Neural cell (in vitro differentiated cells): ENCODE measurements around the gene ZNF516. TPM values are rescaled to one million over a fixed set of nuclear protein-coding genes. Genes with fewer than 3 reads are reported as not detected.

Source experiments
- H2AFZ ChIP-seq: fragments of 200-600, 300-800 bp; sonication (generic), shearing (Covaris generic); 2 replicates; pipeline ENCODE4 v1.6.0; 2014; ENCODE audit warnings: low read depth, mild to moderate bottlenecking, antibody characterized with exemption, low read length, moderate library complexity
- H3F3A ChIP-seq: fragments of 200-600 bp; shearing (Covaris generic); 2 replicates; pipeline ENCODE4 v1.6.1; 2016; ENCODE audit warnings: mild to moderate bottlenecking, moderate library complexity, mixed read lengths, antibody characterized with exemption, low read length; ENCODE audit not compliant: insufficient read depth, poor library complexity, severe bottlenecking
- H3K27ac ChIP-seq: fragments of 200-600, 300-800 bp; sonication (generic), shearing (Covaris generic); 2 replicates; pipeline ENCODE4 v1.5.1; 2014; ENCODE audit warnings: mild to moderate bottlenecking, low read length, moderate library complexity
- H3K27me3 ChIP-seq: fragments of 300-800, 200-600 bp; sonication (generic), shearing (Covaris generic); 2 replicates; pipeline ENCODE4 v1.6.0; 2014; ENCODE audit warnings: mild to moderate bottlenecking, low read depth, low read length, moderate library complexity; ENCODE audit not compliant: insufficient read depth
- H3K36me3 ChIP-seq: fragments of 300-800, 200-600 bp; sonication (generic), shearing (Covaris generic); 2 replicates; pipeline ENCODE4 v1.5.1; 2014; ENCODE audit warnings: mild to moderate bottlenecking, antibody characterized with exemption, low read length, moderate library complexity; ENCODE audit not compliant: insufficient read depth
- H3K4me2 ChIP-seq: fragments of 300-800, 200-600 bp; sonication (generic), shearing (Covaris generic); 2 replicates; pipeline ENCODE4 v1.6.0; 2014; ENCODE audit warnings: mild to moderate bottlenecking, low read length
- H3K4me3 ChIP-seq: fragments of 300-800, 200-600 bp; sonication (generic), shearing (Covaris generic); 2 replicates; pipeline ENCODE4 v1.5.1; 2014; ENCODE audit warnings: mild to moderate bottlenecking, low read length, moderate library complexity
- H3K79me2 ChIP-seq: fragments of 200-600 bp; shearing (Covaris generic); replicated peaks from 2 replicates; pipeline ENCODE4 v1.6.0; 2014; ENCODE audit warnings: mild to moderate bottlenecking, low read length, moderate library complexity; ENCODE audit not compliant: insufficient read depth
- H3K9ac ChIP-seq: fragments of 300-800, 200-600 bp; sonication (generic), shearing (Covaris generic); 2 replicates; pipeline ENCODE4 v1.6.1; 2016; ENCODE audit warnings: mild to moderate bottlenecking, low read length, mixed read lengths
- H3K9me2 ChIP-seq: fragments of 200-600 bp; shearing (Covaris generic); 2 replicates; pipeline ENCODE4 v1.6.1; 2016; ENCODE audit warnings: mild to moderate bottlenecking, low read length, mixed read lengths; ENCODE audit not compliant: insufficient read depth
- H3K9me3 ChIP-seq: fragments of 200-600, 300-800 bp; sonication (generic), shearing (Covaris generic); 2 replicates; pipeline ENCODE4 v1.6.1; 2016; ENCODE audit warnings: mild to moderate bottlenecking, mixed run types, low read length, moderate library complexity, mixed read lengths
- H4K20me1 ChIP-seq: fragments of 200-600 bp; shearing (Covaris generic); 2 replicates; pipeline ENCODE4 v1.6.1; 2016; ENCODE audit warnings: mild to moderate bottlenecking, mixed run types; ENCODE audit not compliant: insufficient read depth
- CTCF ChIP-seq: fragments of 450-650 bp; IDR thresholded peaks from 2 replicates; pipeline ENCODE4 v1.5.1; 2014; ENCODE audit warnings: antibody characterized with exemption, mild to moderate bottlenecking, moderate library complexity; ENCODE audit not compliant: poor library complexity, severe bottlenecking
- EP300 ChIP-seq: fragments of 450-650 bp; conservative IDR thresholded peaks from 2 replicates; pipeline ENCODE4 v1.6.1; 2014; ENCODE audit warnings: antibody characterized with exemption, mild to moderate bottlenecking, moderate library complexity; ENCODE audit not compliant: poor library complexity, severe bottlenecking
- EZH2 ChIP-seq: fragments of 200-600, 300-800 bp; shearing (Covaris generic), sonication (generic); IDR thresholded peaks from 2 replicates; pipeline ENCODE4 v1.6.1; 2014; ENCODE audit warnings: antibody characterized with exemption, low read length, borderline replicate concordance, mild to moderate bottlenecking; ENCODE audit not compliant: insufficient read depth, poor library complexity, severe bottlenecking
- MXI1 ChIP-seq: fragments of 450-650 bp; conservative IDR thresholded peaks from 2 replicates; pipeline ENCODE4 v1.6.1; 2014; ENCODE audit warnings: antibody characterized with exemption, mild to moderate bottlenecking; ENCODE audit not compliant: poor library complexity, severe bottlenecking
- POLR2AphosphoS5 ChIP-seq: IDR thresholded peaks from 2 replicates; pipeline ENCODE4 v1.6.1; 2012
- RAD21 ChIP-seq: fragments of 450-650 bp; conservative IDR thresholded peaks from 2 replicates; pipeline ENCODE4 v1.6.1; 2014; ENCODE audit warnings: antibody characterized with exemption, mild to moderate bottlenecking, moderate library complexity
- REST ChIP-seq: IDR thresholded peaks from 2 replicates; pipeline ENCODE4 v1.6.1; 2012; ENCODE audit warnings: borderline replicate concordance
- SMC3 ChIP-seq: fragments of 450-650 bp; conservative IDR thresholded peaks from 2 replicates; pipeline ENCODE4 v1.6.1; 2014; ENCODE audit warnings: antibody characterized with exemption, mild to moderate bottlenecking, moderate library complexity; ENCODE audit not compliant: poor library complexity
- TAF1 ChIP-seq: IDR thresholded peaks from 2 replicates; pipeline ENCODE4 v1.6.1; 2012; ENCODE audit warnings: low read depth
- polyA plus RNA-seq: library from polyadenylated mRNA; depleted of rRNA; stranded (reverse); fragments of >200 nt; gene quantifications from 2 replicates; pipeline ENCODE4 v1.2.3, GENCODE V29; 2014

ZNF516 gene
- polyA plus RNA-seq, 1 donor from 2014 or later = 11.5 TPM

GRCh38 chr18:76441002-76441667 lies 53.9 kb downstream of the ZNF516 start:
- Histone ChIP-seq H3K4me3 (no peak overlapping the region), H4K20me1 (no peaks in the 10 kb centered on the region), H3F3A (no peaks in the 10 kb centered on the region), H3K79me2 (peaks cover 78% of the 10 kb centered on the region), H3K9me2 (no peaks in the 10 kb centered on the region), H3K9ac (no peak overlapping the region), H2AFZ (no peak overlapping the region), H3K4me2 (no peak overlapping the region), H3K27ac (no peak overlapping the region), H3K36me3 (no peaks in the 10 kb centered on the region), H3K27me3 (no peaks in the 10 kb centered on the region), H3K9me3 (no peaks in the 10 kb centered on the region)
- TF ChIP-seq SMC3 = no peak
- no peak for TF ChIP-seq MXI1
- no peak for TF ChIP-seq TAF1
- no peak for TF ChIP-seq CTCF
- TF ChIP-seq RAD21 = no peak

GRCh38 chr18:76437910-76438309 lies 57.1 kb downstream of the ZNF516 start:
- Histone ChIP-seq H3K27me3 (no peaks in the 10 kb centered on the region), H3K4me3 (no peak overlapping the region), H3K4me2 (no peak overlapping the region), H3K9me2 (no peaks in the 10 kb centered on the region), H3K79me2 (peaks cover 67% of the 10 kb centered on the region), H3K27ac (no peak overlapping the region), H4K20me1 (no peaks in the 10 kb centered on the region), H3K36me3 (no peaks in the 10 kb centered on the region), H3F3A (no peaks in the 10 kb centered on the region), H3K9ac (no peak overlapping the region), H2AFZ (no peak overlapping the region), H3K9me3 (no peaks in the 10 kb centered on the region)
- TF ChIP-seq TAF1 = no peak
- no peak for TF ChIP-seq EP300
- no peak for TF ChIP-seq MXI1
- no peak for TF ChIP-seq EZH2
- no peak for TF ChIP-seq CTCF
- no peak for TF ChIP-seq SMC3
- TF ChIP-seq RAD21 = no peak
- TF ChIP-seq REST = no peak
- TF ChIP-seq POLR2AphosphoS5 = no peak
